Astrocyte of the spinal cord (primary cell): ENCODE data around the gene TBC1D22A.
"Not testable (repeated sequence)": the region's sequence is repeated elsewhere in the genome, so short reads cannot be mapped to it uniquely, and the experiment has no call there.

ENCODE experiments used
- DNase-seq: peaks from one replicate; pipeline ENCODE4 v3.0.0; 2011; ENCODE audit warnings: low read depth, low spot score
- H3K4me3 ChIP-seq: 2 replicates; pipeline ENCODE4 v1.5.1; 2011; ENCODE audit warnings: low read depth, mild to moderate bottlenecking, low read length, moderate library complexity
- CTCF ChIP-seq: IDR thresholded peaks from 2 replicates; pipeline ENCODE4 v1.5.1; 2012; ENCODE audit warnings: low read depth, mild to moderate bottlenecking, low read length, inconsistent platforms
- in situ Hi-C: cut with HindIII; loops from 2 replicates; pipeline ENCODE4 v1.10.0; 2017; ENCODE audit warnings: low sequenced_read_pairs

Gene TBC1D22A

GRCh38 chr22:46972901-46973831, 210.7 kb downstream of the TBC1D22A start:
- no peak overlapping the region for H3K4me3 ChIP-seq
- no peak for TF ChIP-seq CTCF
- DNase-seq, result no peak
- in situ Hi-C loops, result no loop called here

GRCh38 chr22:46974077-46974476, 211.6 kb downstream of the TBC1D22A start:
- H3K4me3 ChIP-seq, result no peak overlapping the region
- DNase-seq, result no peak
- no peak for TF ChIP-seq CTCF
- in situ Hi-C loops, result no loop called here

- TF ChIP-seq CTCF, result no peak
- in situ Hi-C loops, result no loop called here
- H3K4me3 ChIP-seq, result no peak overlapping the region
- DNase-seq, result no peak
Observed at GRCh38 chr22:46974631-46975585, 212.5 kb downstream of the TBC1D22A start.

- no peak for DNase-seq
Observed at GRCh38 chr22:46976143-46976542, 213.7 kb downstream of the TBC1D22A start.

GRCh38 chr22:46976598-46976997, 214.1 kb downstream of the TBC1D22A start:
- in situ Hi-C loops, result no loop called here
- no peak for DNase-seq
- no peak overlapping the region for H3K4me3 ChIP-seq
- no peak for TF ChIP-seq CTCF

More at GRCh38 chr22:46976143-46976542, 213.7 kb downstream of the TBC1D22A start:
- in situ Hi-C loops, result no loop called here
- no peak for TF ChIP-seq CTCF
- no peak overlapping the region for H3K4me3 ChIP-seq

GRCh38 chr22:46977656-46978343, 215.3 kb downstream of the TBC1D22A start:
- in situ Hi-C loops, result no loop called here
- no peak overlapping the region for H3K4me3 ChIP-seq
- TF ChIP-seq CTCF, result no peak
- no peak for DNase-seq

GRCh38 chr22:46978668-46979067, 216.2 kb downstream of the TBC1D22A start:
- in situ Hi-C loops, DNase-seq, H3K4me3 ChIP-seq: not testable (repeated sequence)
